LHCN-M2 (cell line): Measurements from ENCODE around the gene RNPEPL1. TPM values are rescaled to one million over a fixed set of nuclear protein-coding genes. Genes with fewer than 3 reads are reported as not detected.

ENCODE experiments used
- DNase-seq: peaks from one replicate; pipeline ENCODE4 v3.0.0-alpha.2; 2012; ENCODE audit warnings: low read depth
- total RNA-seq: library from RNA; depleted of rRNA; stranded (reverse); fragments of >200 nt; gene quantifications from 2 replicates; pipeline ENCODE4 v1.2.3, GENCODE V29; 2014; rRNA removed

RNPEPL1 gene
- total RNA-seq, 1 experiment from 2014 or later, result 13.6 TPM

DNA sequence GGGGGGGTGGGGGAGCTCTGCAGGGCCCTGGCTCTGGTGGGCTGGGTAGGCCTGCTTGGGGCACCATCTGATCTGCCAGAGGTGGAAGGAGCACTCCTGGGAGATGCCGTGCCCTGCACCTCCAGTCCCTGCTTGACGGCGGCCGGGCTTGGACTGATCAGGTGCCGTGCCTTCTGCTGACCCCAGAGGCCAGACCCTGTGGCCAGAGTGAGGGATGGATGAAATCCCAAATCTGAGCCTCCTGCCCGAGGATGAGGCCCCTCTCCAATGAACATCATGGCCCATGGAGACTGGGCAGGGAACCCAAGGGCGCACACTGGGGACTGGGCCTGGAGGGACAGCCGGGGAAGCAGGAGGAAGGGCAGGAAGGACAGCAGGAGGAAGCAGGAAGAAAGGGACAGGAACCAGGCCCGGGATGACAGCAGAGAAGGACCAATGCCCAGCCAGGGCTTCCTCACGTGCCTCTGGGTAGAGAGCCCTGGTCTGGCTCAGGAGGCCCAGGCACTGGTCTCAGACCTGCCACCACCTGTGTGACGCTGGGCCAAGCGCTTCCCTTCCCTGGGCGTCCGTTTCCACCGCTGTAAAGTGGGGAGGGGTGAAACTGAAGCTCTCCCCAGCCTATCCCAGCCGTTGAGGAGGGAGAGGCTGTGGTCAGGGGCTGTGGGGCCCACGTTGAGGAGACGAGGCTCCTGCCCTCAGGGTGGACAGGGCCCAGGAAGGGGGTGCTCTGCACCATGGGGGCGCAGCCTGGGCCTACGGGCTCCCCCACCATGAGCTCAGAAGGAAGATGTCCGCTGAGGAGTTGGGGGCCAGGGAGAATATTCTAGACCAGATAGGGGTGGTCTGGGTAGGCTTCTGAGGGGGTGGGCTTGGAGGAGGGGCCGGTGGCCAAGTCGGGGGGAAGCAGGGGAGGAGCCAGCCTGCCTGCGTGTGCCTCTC lies 56.0 kb downstream of the RNPEPL1 start:
- no peak for DNase-seq

DNA sequence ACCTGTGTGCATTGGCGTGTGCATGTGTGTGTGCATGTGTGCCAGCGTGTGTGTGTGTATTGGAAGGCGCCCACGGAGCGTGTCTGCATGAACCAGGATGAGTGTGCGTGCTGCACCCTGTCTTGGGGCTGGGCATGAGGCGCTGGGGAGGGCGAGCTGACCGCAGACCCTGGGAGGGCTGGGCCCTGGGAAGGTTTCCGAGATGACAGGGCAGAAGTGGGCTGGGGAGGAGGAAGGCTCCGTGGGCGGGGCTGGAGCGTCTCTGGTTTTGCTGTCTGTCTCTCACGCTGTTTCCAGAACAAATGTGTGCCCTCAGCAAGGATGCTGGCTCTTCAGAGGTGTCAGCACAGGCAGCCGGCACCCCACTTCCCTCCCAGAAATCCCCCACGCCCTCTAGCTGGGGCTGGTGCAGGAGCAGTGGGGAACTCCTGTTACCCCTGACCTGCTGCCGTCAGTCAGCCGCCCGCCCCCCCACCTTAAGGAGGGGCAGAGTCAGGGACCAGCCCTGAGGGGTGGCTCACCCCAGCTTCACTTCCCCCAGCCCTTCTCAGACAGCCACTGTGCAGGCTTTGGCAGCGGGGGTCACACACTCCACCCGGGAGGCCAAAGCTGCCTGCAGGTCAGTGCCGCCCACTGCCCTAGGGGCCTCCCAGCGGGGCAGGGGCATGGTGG lies 56.8 kb downstream of the RNPEPL1 start, which contains the start of gene GPR35:
GPR35 (plus strand) TSS at position 531 of the 672 bp plus-strand sequence. CDS start 4,473 bp downstream, outside the sequence.
- DNase-seq, result peak; percentile 49

DNA sequence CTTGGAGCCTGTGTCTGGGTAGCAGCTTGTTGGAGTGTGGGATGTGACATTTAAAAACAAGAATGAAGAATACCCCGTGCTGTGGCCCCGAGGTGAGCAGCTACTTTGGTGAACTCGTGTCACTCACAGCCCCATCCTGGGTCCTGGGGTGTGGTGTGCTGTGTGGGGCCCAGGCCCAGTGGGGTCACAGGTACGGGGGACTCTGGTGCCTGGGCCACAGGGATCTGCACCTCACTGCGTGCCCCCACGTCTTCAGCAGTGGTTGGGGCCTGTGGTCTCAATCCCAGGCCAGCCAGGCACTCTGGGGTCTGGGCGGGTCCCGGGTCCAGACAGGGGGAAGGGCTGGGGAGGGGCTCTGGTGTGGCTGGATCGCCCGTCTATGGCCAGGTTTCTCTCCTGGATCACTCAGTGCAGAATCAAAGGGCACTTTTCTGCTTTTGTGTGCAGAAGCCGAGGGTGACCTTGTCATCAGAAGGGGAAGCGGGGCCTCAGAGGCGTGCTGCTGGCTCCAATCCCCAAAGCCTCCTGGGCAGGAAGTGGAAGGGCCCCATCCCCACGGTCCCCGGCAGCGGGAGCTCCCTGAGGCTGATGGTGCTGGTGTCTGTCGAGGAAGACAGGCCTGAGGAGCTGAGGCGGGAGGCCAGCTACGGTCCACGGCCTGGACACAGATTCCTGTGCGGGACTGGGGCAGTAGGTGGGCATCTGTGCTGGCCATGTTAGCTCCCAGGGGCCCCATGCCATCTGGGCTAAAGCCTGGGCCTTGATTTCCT lies 58.4 kb downstream of the RNPEPL1 start:
- no peak for DNase-seq

GRCh38 chr2:240627736-240628506 lies 59.6 kb downstream of the RNPEPL1 start:
- no peak for DNase-seq

DNA sequence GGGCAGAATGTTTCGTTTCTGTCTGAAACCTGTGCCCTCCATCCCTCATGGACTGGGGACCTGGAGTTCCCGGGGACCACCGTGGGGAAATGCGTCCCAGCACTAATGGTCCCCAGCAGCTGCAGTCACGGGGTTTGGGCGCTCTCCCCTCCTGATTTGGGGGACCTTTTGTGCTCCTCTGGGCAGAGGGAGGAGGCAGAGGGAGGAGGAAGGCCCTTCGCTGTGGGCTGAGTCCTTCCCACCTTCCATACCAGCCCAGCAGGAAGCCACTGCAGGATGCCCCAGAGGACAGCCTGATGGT lies 60.2 kb downstream of the RNPEPL1 start:
- DNase-seq, result no peak

DNA sequence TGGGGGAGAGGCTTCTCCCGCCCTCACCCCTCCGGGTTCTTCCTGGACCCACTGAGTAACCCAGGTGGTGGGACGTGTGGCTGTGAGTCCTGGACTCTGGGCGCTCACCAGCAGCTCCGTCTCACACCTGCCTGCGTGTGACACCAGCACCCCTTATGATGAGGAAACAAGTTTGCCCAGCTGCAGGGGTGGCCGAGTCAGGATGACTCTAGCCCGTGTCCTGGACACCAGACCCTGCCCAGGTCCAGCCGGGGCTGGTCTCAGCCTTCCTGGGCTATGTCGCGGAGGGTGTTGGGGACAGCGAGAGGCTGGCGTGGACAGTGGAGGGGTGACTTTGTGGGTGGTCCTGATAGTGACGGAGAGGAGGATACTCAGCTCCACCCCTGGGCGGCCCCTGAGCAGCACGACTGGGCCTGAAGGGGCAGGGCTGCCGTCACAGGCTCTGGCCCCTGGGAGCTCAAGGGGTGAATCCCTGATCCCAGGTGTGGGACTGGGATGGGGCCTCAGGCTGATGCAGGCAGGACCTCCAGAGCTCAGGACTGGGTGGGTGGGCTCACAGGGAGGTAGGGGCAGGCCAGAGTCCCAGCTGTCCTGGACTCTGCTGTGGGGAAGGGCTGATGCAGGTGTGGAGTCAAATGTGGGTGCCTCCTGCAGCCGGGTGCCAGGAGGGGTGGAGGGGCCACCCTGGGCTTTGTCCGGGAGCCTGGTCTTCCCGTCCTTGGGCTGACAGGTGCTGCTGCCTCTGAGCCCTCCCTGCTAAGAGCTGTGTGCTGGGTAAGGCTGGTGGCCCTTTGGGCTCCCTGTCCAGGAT lies 60.7 kb downstream of the RNPEPL1 start:
- DNase-seq, result no peak

GRCh38 chr2:240629619-240629967 lies 61.3 kb downstream of the RNPEPL1 start:
- DNase-seq, result no peak

DNA sequence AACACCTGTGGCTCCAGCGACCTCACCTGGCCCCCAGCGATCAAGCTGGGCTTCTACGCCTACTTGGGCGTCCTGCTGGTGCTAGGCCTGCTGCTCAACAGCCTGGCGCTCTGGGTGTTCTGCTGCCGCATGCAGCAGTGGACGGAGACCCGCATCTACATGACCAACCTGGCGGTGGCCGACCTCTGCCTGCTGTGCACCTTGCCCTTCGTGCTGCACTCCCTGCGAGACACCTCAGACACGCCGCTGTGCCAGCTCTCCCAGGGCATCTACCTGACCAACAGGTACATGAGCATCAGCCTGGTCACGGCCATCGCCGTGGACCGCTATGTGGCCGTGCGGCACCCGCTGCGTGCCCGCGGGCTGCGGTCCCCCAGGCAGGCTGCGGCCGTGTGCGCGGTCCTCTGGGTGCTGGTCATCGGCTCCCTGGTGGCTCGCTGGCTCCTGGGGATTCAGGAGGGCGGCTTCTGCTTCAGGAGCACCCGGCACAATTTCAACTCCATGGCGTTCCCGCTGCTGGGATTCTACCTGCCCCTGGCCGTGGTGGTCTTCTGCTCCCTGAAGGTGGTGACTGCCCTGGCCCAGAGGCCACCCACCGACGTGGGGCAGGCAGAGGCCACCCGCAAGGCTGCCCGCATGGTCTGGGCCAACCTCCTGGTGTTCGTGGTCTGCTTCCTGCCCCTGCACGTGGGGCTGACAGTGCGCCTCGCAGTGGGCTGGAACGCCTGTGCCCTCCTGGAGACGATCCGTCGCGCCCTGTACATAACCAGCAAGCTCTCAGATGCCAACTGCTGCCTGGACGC lies 61.9 kb downstream of the RNPEPL1 start:
- DNase-seq, result no peak

Other genes starting within 250 kb of the RNPEPL1 start
- 118 and 124 TPM in 2 replicates for gene GPC1, start 132.8 kb upstream of the RNPEPL1 start, total RNA-seq
- gene ANKMY1, start 10.5 kb upstream of the RNPEPL1 start, total RNA-seq, result 7.8 and 8.2 TPM in 2 replicates
- 6.1 and 6.4 TPM in 2 replicates for gene DUSP28, start 8.1 kb upstream of the RNPEPL1 start, total RNA-seq
- gene CAPN10, start 18.2 kb downstream of the RNPEPL1 start, total RNA-seq, result 20.5 and 23.1 TPM in 2 replicates
- gene GPR35, start 57.0 kb downstream of the RNPEPL1 start, total RNA-seq, result 0.11 and 1.0 TPM in 2 replicates
- not detected in 2 replicates for gene AQP12B, start 114.4 kb downstream of the RNPEPL1 start, total RNA-seq
- gene AQP12A, start 123.4 kb downstream of the RNPEPL1 start, total RNA-seq, result not detected in 2 replicates